NAMALWA (cell line): ENCODE results near the gene CCDC40.
"Not testable (repeated sequence)": the region's sequence is repeated elsewhere in the genome, so short reads cannot be mapped to it uniquely, and the experiment has no call there.

Experiments used
- DNase-seq: peaks from one replicate; pipeline ENCODE4 v3.0.0-alpha.2; 2015; ENCODE audit warnings: low spot score

Gene CCDC40

GRCh38 chr17:80082403-80083135 is 46.1 kb downstream of the CCDC40 start:
- DNase-seq, result peak; percentile 81

- DNase-seq, result no peak
Observed at GRCh38 chr17:80083136-80083661, 46.8 kb downstream of the CCDC40 start.

GRCh38 chr17:80084773-80085172 is 48.3 kb downstream of the CCDC40 start:
- no peak for DNase-seq

- no peak for DNase-seq
Observed at GRCh38 chr17:80086081-80086480, 49.6 kb downstream of the CCDC40 start.

GRCh38 chr17:80086616-80087015 is 50.2 kb downstream of the CCDC40 start:
- no peak for DNase-seq

- DNase-seq, result no peak
Observed at GRCh38 chr17:80087346-80088265, 51.2 kb downstream of the CCDC40 start.

- no peak for DNase-seq
Observed at GRCh38 chr17:80089762-80090161, 53.3 kb downstream of the CCDC40 start.

GRCh38 chr17:80090164-80090563 is 53.7 kb downstream of the CCDC40 start:
- not testable (repeated sequence) for DNase-seq

- DNase-seq, result no peak
Observed at GRCh38 chr17:80091376-80091775, 54.9 kb downstream of the CCDC40 start.

- DNase-seq, result no peak
Observed at GRCh38 chr17:80092959-80093358, 56.5 kb downstream of the CCDC40 start.

GRCh38 chr17:80095038-80095843 is 58.8 kb downstream of the CCDC40 start:
- no peak for DNase-seq

GRCh38 chr17:80095844-80096475 is 59.5 kb downstream of the CCDC40 start:
- no peak for DNase-seq

- DNase-seq, result no peak
Observed at GRCh38 chr17:80096561-80097021, 60.1 kb downstream of the CCDC40 start.

- DNase-seq, result no peak
Observed at GRCh38 chr17:80097127-80097621, 60.7 kb downstream of the CCDC40 start.

- no peak for DNase-seq
Observed at GRCh38 chr17:80097844-80098691, 61.6 kb downstream of the CCDC40 start.

GRCh38 chr17:80099291-80100034 is 63.0 kb downstream of the CCDC40 start:
- no peak for DNase-seq

GRCh38 chr17:80100035-80100323 is 63.5 kb downstream of the CCDC40 start:
- no peak for DNase-seq

GRCh38 chr17:80101011-80101945 is 64.8 kb downstream of the CCDC40 start, which contains the start of gene GAA:
Gene GAA, plus strand, starts transcription at chr17:80101581. Its CDS starts 3,006 bp downstream, at chr17:80104587.
- peak; percentile 91 for DNase-seq
